CD4-positive, alpha-beta T cell treated with Interleukin-17A for 1 hour (primary cell): Measurements from ENCODE around the gene SPP2.

Experiments
- DNase-seq: peaks from one replicate; pipeline ENCODE4 v3.0.0-alpha.2; 2020

SPP2 gene

GRCh38 chr2:234050455-234051135, at the start of gene SPP2:
SPP2 (plus strand) TSS chr2:234050702; CDS start chr2:234050787, 85 bp downstream.
- DNase-seq = no peak

- peak; percentile 28 for DNase-seq
Measured at GRCh38 chr2:234001380-234002160, 48.9 kb upstream of the SPP2 start.

GRCh38 chr2:234002281-234002680, 48.2 kb upstream of the SPP2 start:
- DNase-seq = no peak

DNA sequence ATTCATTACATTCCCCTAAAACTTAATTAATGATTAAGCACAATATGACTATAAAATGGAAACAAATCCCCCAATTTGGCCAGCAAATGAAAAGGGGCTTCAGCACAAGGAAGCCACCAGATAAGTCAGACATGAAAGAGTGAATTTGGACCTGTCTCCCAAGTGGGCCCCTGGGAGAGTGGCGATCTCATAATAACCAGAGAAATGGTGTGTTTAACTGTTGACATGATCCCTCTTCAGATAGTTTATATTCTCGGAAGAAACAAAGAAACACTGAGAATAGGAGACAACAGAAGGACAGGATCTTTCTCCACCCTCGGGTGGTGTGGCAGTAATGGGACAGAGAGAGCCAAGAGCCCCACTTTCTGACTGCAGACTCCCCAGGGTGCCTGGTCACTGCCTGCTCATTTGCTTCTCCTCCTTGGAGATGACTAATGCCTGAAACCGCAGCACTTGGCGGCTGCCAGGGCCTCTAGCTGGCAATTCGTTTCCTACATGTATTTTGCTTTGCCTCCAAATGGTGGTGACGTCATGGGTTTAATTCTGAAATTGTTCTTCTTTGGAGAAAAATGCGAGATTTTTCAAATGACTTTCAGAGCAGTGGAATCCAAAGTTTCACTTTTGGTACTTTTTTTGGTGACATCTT, 46.4 kb upstream of the SPP2 start:
- no peak for DNase-seq

DNA sequence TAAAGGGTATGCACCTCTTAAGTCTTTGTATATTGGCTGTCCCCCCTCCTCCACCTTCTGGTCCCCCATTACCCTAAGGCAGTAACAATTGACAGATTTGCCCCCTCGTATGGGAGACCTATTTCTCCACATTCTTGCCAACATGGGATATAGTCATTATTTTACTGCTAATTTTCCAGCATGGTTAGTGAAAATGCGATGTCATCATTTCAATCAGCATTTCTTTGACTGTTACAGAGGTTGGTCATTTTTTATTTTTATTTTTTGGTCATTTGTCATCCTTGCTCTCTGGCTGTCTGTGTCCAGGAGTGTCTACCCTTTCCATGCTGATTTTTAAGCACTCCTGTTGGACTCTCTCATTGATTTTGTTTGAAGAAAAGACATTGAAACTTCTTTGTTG, 45.4 kb upstream of the SPP2 start:
- no peak for DNase-seq

DNA sequence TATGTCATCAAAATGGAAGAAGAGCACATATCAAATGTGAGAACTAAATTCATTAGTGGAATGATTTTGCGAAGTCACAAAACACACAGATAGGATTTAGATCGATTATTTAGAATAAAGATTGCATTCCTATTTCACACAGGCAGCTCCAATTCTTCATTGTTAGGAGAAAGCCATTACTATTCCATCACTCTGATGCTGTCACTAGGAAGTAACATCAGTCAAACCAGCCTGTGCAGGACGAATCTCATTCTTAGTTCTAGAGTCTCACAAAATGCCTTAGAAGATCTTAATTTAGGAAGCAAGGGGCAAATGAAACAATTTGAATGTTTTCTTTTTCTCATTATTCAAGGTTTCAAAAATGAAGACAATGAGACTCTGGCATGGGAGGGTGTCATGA, 44.0 kb upstream of the SPP2 start:
- no peak for DNase-seq

DNA sequence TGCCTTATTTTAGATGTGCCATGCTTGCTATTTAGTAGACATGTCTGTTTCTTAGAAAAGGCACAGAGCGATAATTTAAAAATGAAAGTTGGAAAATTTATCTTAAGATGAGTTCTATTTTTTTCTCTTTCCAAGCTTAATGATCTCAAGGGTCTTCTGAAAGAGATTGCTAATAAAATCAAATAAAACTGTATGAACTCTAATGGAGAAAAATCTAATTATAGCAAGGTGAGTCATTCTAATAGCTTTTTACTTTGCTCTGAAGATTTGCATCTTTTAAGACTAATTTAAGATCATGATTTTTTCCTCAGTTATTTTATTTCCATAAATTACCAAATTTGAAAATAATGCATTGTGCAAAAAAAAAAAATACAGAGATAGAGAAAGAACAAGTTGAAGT, 36.1 kb upstream of the SPP2 start:
- no peak for DNase-seq

DNA sequence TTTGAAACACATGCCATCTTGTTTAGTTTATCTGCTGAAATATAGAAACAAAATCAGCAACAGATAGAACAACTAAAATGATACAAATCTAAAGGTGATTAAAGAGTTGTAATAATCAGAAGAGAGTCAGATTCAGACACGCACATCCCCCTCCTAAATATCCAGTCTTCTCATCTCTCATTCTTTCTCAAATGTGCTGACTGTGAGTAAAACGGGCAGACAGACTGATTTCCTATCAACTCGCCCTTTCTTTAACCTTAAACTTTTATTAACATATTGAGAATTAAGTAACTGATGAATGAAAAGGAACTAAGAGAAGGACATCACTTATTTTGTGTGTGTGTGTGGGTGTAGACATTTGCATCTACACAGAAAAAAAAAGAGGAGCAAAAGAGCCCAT, 34.6 kb upstream of the SPP2 start:
- no peak for DNase-seq

- no peak for DNase-seq
Measured at GRCh38 chr2:234019896-234020295, 30.6 kb upstream of the SPP2 start.

- DNase-seq = no peak
Measured at GRCh38 chr2:234020332-234020731, 30.2 kb upstream of the SPP2 start.

DNA sequence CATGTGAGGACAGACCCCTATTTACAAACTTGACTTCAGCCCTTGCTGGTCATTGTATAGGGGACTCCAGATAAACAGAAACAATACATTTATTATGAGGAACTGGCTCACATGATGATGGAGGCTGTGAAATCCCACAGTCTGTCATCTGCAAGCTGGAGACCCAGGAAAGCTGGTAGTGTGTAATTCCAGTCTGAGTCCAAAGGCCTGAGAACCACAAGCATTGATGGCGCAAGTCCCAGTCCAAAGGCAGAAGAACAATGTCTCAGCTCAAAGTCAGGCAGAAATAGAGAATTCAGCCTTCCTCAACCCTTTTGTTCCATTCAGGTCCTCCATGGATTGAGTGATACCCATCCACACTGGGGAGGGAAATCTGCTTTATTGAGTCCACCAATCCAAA, 28.1 kb upstream of the SPP2 start:
- no peak for DNase-seq

GRCh38 chr2:234024304-234024703, 26.2 kb upstream of the SPP2 start:
- no peak for DNase-seq

- DNase-seq = peak; percentile 41
Measured at GRCh38 chr2:234025466-234025865, 25.0 kb upstream of the SPP2 start.

- DNase-seq = no peak
Measured at GRCh38 chr2:234025891-234026401, 24.6 kb upstream of the SPP2 start.

DNA sequence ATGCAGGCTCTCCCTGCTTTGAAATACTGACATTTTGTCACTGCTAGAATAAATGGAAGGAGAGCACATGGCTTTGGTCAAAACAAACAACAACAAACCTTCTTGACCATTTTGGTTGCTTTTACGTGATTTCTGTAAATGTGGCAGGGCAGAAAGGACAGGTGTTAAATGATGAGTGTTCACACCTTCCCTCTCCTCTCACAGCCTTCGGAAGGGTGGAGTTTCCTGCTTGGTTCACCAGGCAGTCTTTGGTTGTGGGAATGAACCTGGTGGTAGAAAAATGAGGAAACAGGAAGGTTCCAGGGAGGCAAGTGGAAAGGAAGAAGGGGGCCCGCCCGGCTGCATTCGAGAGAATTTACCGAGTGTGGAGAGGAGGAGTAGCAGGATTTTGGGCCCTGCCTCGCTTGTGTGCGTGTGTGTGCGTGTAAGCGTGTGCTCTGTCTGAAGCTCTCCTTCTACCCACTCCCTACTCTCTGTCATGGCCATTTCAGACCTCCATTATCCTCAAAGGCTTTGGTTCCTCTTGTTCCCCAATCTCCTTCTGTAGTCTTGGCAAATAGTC, 23.7 kb upstream of the SPP2 start:
- DNase-seq = peak; percentile 26

DNA sequence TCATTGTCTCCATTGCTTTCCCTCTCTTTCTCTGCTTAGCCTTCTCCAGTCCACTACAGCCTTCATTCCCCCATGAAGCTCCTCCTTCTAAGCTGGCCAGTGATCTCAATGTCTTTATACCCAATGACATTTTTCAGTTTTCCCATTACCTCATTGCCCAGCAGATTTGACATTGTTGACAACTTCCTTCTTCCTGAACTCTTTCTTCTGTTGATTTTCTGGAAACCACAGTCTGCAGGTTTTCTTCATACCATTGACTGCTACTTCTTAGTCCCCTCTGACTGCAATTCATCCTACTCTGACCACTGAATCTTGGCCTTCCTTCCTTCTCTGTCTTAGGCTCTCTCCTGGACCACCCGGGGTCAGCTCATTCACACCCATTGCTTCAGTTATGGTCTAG, 22.9 kb upstream of the SPP2 start:
- DNase-seq = no peak

DNA sequence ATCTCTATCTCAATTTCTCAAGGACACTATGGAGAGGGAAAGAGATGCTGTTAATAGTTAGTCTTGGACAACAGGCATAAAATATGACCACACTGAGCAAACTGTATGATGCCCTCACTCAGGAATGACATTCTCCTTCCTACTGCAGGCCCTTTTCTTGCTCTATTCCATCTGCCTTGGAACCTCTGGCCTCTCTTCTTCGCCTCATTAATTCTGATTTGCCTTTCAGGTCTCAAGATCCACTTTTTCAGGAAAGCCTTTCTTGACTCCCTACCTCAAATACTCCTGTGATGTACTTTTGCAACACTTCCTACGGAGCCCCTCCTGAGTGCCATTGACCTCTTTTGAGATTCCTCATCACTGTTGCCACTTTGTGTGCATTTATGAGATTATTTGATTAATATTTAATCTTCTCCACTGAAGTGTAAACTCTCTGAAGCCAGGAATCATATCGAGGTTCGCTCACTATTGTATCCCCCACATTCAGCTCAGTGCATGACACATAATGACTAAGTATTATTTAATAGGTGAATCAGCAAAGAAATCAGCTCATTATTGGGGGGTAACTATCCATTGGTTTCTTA, 21.3 kb upstream of the SPP2 start:
- no peak for DNase-seq

DNA sequence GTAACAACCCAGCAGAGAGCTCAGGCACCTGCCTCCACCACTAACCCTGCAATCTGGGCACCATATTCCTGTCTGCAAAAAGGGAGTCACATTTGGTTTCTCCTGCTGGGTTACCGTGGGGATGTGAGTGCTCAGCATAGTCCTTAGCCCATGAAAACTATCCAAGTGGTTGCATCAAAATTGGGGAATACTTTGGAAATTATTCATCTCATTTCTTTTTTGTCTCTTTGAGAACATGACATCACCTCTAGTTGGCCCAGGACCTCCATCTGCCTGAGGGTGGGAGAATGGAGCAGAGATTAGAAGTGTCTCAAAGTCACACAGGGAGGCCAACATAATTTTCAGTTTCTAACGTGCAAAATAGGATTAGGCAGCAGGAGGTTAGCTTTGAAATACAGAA, 19.3 kb upstream of the SPP2 start:
- no peak for DNase-seq

DNA sequence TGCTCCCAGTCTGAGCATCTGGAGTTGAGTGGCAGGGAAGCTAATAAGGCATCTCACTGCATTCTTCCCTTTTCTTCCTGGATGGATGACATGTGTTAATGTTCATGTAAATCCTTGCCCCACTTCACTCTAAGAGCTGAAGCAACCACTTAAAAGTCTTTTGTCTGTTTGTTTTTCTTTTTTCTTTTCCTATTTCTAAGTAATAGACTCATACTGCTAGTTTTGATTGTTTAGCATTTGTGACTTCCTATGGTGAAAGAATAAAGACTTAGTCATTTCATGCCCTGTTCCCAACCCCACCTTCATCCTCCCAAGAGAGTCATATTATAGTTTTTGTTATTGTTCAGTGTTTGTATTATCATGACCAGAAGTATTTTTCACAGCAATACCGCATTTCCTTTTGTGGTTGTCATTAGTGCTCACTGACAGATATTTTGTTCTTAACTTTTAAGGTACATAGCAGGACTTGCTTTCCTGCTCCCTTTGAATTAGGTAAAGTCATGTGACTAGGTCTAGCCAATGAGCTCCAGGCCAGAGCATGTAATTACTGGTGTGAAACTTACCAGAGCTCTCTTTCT, 18.1 kb upstream of the SPP2 start:
- peak; percentile 79 for DNase-seq

- DNase-seq = no peak
Measured at GRCh38 chr2:234033174-234033573, 17.3 kb upstream of the SPP2 start.

DNA sequence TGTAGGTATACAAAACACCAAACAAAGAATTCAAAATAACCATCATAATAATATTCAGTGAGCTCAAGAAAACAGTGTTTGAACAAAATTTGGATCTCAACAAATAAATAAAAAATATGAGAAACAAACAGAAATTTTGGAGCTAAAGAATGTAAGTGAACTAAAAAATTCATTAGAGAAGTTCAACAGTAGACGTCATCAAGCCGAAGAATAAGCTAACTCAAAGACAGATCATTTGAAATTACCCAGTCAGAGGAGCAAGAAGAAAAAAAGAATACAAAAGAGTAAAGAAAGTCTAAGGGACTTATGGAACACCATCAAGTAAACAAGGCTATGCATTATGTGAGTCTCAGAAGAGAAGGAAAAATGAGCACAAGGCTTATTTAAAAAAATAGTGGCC, 16.6 kb upstream of the SPP2 start:
- DNase-seq = no peak

GRCh38 chr2:234038076-234038802, 12.3 kb upstream of the SPP2 start:
- DNase-seq = no peak
